GM23338 (cell line): Measurements from ENCODE around the gene TTC1. TPM values are rescaled to one million over a fixed set of nuclear protein-coding genes. Genes with fewer than 3 reads are reported as not detected.

ENCODE experiments used
- ATAC-seq: fragments of 200-7000 bp; cut with Tn5 transposase; 3 replicates; pipeline ENCODE4 v1.9.1; 2020
- DNase-seq: peaks from one replicate; pipeline ENCODE4 v3.0.0-alpha.2; 2015; ENCODE audit warnings: low spot score
- H2AFZ ChIP-seq: fragments of 200-600 bp; sonication (generic); 2 replicates; pipeline ENCODE4 v1.8.0; 2016; ENCODE audit warnings: antibody characterized with exemption, mild to moderate bottlenecking, moderate library complexity
- H3F3A ChIP-seq: fragments of 200-600 bp; sonication (generic); replicated peaks from 2 replicates; pipeline ENCODE4 v1.8.0; 2017; ENCODE audit warnings: antibody characterized with exemption, mixed run types, low read depth
- H3K27ac ChIP-seq: fragments of 200-600 bp; sonication (generic); 2 replicates; pipeline ENCODE4 v1.6.1; 2016; ENCODE audit warnings: low read depth
- H3K27me3 ChIP-seq: fragments of 200-600 bp; sonication (generic); 2 replicates; pipeline ENCODE4 v1.8.0; 2016; ENCODE audit warnings: mild to moderate bottlenecking, mixed run types, moderate library complexity; ENCODE audit not compliant: insufficient read depth
- H3K36me3 ChIP-seq: fragments of 200-600 bp; sonication (generic); 2 replicates; pipeline ENCODE4 v1.8.0; 2016; ENCODE audit warnings: mild to moderate bottlenecking; ENCODE audit not compliant: insufficient read depth
- H3K4me1 ChIP-seq: fragments of 200-600 bp; sonication (generic); 2 replicates; pipeline ENCODE4 v1.8.0; 2016; ENCODE audit warnings: mild to moderate bottlenecking, moderate library complexity; ENCODE audit not compliant: insufficient read depth
- H3K4me2 ChIP-seq: fragments of 200-600 bp; sonication (generic); 2 replicates; pipeline ENCODE4 v1.7.1; 2017; ENCODE audit warnings: mixed run types
- H3K4me3 ChIP-seq: fragments of 200-600 bp; sonication (generic); 2 replicates; pipeline ENCODE4 v1.6.1; 2016; ENCODE audit warnings: mixed run types
- H3K79me2 ChIP-seq: fragments of 200-600 bp; sonication (generic); replicated peaks from 2 replicates; pipeline ENCODE4 v1.8.0; 2017; ENCODE audit warnings: mild to moderate bottlenecking; ENCODE audit not compliant: insufficient read depth
- H3K9me2 ChIP-seq: fragments of 200-600 bp; sonication (generic); 2 replicates; pipeline ENCODE4 v1.8.0; 2017; ENCODE audit not compliant: insufficient read depth
- H4K20me1 ChIP-seq: fragments of 200-600 bp; sonication (generic); replicated peaks from 2 replicates; pipeline ENCODE4 v1.8.0; 2017; ENCODE audit warnings: mild to moderate bottlenecking; ENCODE audit not compliant: insufficient read depth
- H3K27ac Mint-ChIP-seq: 2 replicates; pipeline ENCODE4 v1.8.0; 2020; ENCODE audit warnings: inconsistent platforms, mild to moderate bottlenecking, moderate library complexity, mixed read lengths
- H3K27me3 Mint-ChIP-seq: 3 replicates; pipeline ENCODE4 v1.8.0; 2022; ENCODE audit warnings: low read depth, mild to moderate bottlenecking, moderate library complexity, mixed read lengths, inconsistent platforms; ENCODE audit not compliant: insufficient read depth, poor library complexity
- H3K36me3 Mint-ChIP-seq: 3 replicates; pipeline ENCODE4 v1.8.0; 2021; ENCODE audit warnings: low read depth, mild to moderate bottlenecking, inconsistent platforms, moderate library complexity, mixed read lengths
- H3K4me1 Mint-ChIP-seq: 3 replicates; pipeline ENCODE4 v1.8.0; 2020; ENCODE audit warnings: mild to moderate bottlenecking, inconsistent platforms, mixed read lengths
- H3K4me3 Mint-ChIP-seq: 3 replicates; pipeline ENCODE4 v1.8.0; 2021; ENCODE audit warnings: moderate library complexity, mild to moderate bottlenecking, inconsistent platforms, mixed read lengths
- H3K9me3 Mint-ChIP-seq: 3 replicates; pipeline ENCODE4 v1.8.0; 2020; ENCODE audit warnings: moderate library complexity, mild to moderate bottlenecking, inconsistent platforms, mixed read lengths
- CTCF ChIP-seq, 2 experiments: fragments of 200-600 bp in 1 of 2; sonication (generic) in 1 of 2; conservative IDR thresholded peaks; 2 replicates each; pipeline versions ENCODE4 v1.5.1 to v1.6.1; 2016 to 2017; ENCODE audit warnings: antibody characterized with exemption in 2 of 2, low read depth in 2 of 2, mild to moderate bottlenecking in 2 of 2, moderate library complexity in 1 of 2
- EZH2 ChIP-seq: fragments of 200-600 bp; sonication (generic); IDR thresholded peaks from one replicate; pipeline ENCODE4 v1.8.0; 2017; ENCODE audit warnings: antibody characterized with exemption, mild to moderate bottlenecking, low read depth; ENCODE audit not compliant: unreplicated experiment
- EZH2phosphoT487 ChIP-seq: fragments of 200-600 bp; sonication (generic); IDR thresholded peaks from one replicate; pipeline ENCODE4 v1.8.1; 2018; ENCODE audit warnings: antibody characterized with exemption; ENCODE audit not compliant: unreplicated experiment
- JUNB ChIP-seq: IDR thresholded peaks from one replicate; pipeline ENCODE4 v1.6.1; 2016; ENCODE audit warnings: antibody characterized with exemption; ENCODE audit not compliant: unreplicated experiment
- NANOG ChIP-seq: IDR thresholded peaks from 2 replicates; pipeline ENCODE4 v1.6.1; 2016; ENCODE audit warnings: antibody characterized with exemption, borderline replicate concordance
- STAT1 ChIP-seq: IDR thresholded peaks from one replicate; pipeline ENCODE4 v1.6.1; 2016; ENCODE audit warnings: antibody characterized with exemption; ENCODE audit not compliant: unreplicated experiment
- ZNF114 ChIP-seq: fragments of 250-450 bp; sonication (Bioruptor Pico); IDR thresholded peaks from 2 replicates; pipeline ENCODE4 v1.5.0; 2020; ENCODE audit warnings: mild to moderate bottlenecking, moderate library complexity
- ZNF462 ChIP-seq: fragments of 250-450 bp; sonication (Bioruptor Pico); IDR thresholded peaks from 2 replicates; pipeline ENCODE4 v1.5.0; 2020; ENCODE audit warnings: mild to moderate bottlenecking, moderate library complexity
- polyA plus RNA-seq: library from polyadenylated mRNA; unstranded; fragments of >200 nt; fragmentation: Nextera tagmentation; extraction: Ambion mirVana; gene quantifications from 2 replicates; pipeline ENCODE4 v1.2.1, GENCODE V29; 2016
- total RNA-seq: library from RNA; depleted of rRNA; stranded (reverse); fragments of >200 nt; shearing (Covaris generic); gene quantifications from 2 replicates; pipeline ENCODE4 v1.2.3, GENCODE V29; 2014
- TF ChIP-seq, protein P1 (sequence below): IDR thresholded peaks from 2 replicates; pipeline ENCODE4 v1.6.1; 2016; ENCODE audit warnings: antibody characterized with exemption

The TTC1 gene
- total and polyA plus RNA-seq, 2 experiments from 2014 or later: 48.9 to 131 TPM

DNA sequence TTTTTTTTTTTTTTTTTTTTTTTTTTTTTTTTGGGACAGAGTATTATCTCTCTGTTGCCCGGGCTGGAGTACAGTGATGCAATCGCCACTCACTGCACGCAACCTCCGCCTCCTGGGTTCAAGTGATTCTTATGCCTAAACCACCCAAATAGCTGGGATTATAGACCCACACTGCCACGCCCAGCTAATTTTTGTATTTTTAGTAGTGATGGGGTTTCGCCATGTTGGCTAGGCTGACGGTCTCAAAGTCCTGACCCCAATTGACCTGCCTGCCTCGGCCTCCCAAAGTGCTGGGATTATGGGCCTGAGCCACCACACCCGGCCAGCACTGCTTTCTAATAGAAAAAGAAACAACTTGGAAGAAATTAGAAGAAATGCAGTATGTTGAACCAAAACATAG is 39.2 kb downstream of the TTC1 start:
- no peaks in the 10 kb centered on the region for H3K9me2 ChIP-seq
- H2AFZ ChIP-seq: no peak overlapping the region
- no peaks in the 10 kb centered on the region for H3F3A ChIP-seq
- H3K4me3 Mint-ChIP-seq: no peak overlapping the region
- H3K4me1 ChIP-seq: peaks cover 26% of the 10 kb centered on the region
- H3K79me2 ChIP-seq: no peaks in the 10 kb centered on the region; the same call in none of the 2 replicates
- no peak overlapping the region for H3K27ac ChIP-seq
- H3K4me1 Mint-ChIP-seq: peaks cover 43% of the 10 kb centered on the region
- no peaks in the 10 kb centered on the region; the same call in 1 of the 2 replicates for H4K20me1 ChIP-seq
- peaks cover 16% of the 10 kb centered on the region for H3K36me3 ChIP-seq
- H3K27me3 Mint-ChIP-seq: peaks cover 10% of the 10 kb centered on the region
- no peak overlapping the region for H3K4me3 ChIP-seq
- ATAC-seq (no peak), DNase-seq (no peak)
- no peaks in the 10 kb centered on the region for H3K27me3 ChIP-seq
- no peak overlapping the region for H3K4me2 ChIP-seq
- no peak overlapping the region for H3K27ac Mint-ChIP-seq
- H3K36me3 Mint-ChIP-seq: peaks cover 49% of the 10 kb centered on the region
- no peaks in the 10 kb centered on the region for H3K9me3 Mint-ChIP-seq
- TF ChIP-seq JUNB (no peak), ZNF114 (CRISPR knock-in tag) (no peak), CTCF (conservative IDR thresholded peaks at IDR 0.05; ENCODE audit: low read depth in 2 of 2) (no peak)

GRCh38 chr5:160049099-160049498 is 40.2 kb downstream of the TTC1 start:
- H3K36me3 Mint-ChIP-seq: peaks cover 52% of the 10 kb centered on the region
- Histone ChIP-seq H3K36me3 (peaks cover 22% of the 10 kb centered on the region), H3K27ac (no peak overlapping the region), H4K20me1 (no peaks in the 10 kb centered on the region; the same call in none of the 2 replicates), H3K27me3 (no peaks in the 10 kb centered on the region), H3K4me3 (no peak overlapping the region), H2AFZ (no peak overlapping the region), H3K79me2 (no peaks in the 10 kb centered on the region; the same call in none of the 2 replicates), H3K4me2 (no peak overlapping the region), H3K9me2 (no peaks in the 10 kb centered on the region), H3F3A (no peaks in the 10 kb centered on the region), H3K4me1 (peaks cover 17% of the 10 kb centered on the region)
- H3K27ac Mint-ChIP-seq: no peak overlapping the region
- peaks cover 10% of the 10 kb centered on the region for H3K27me3 Mint-ChIP-seq
- H3K4me3 Mint-ChIP-seq: no peak overlapping the region
- no peak for ATAC-seq
- no peak for DNase-seq
- no peaks in the 10 kb centered on the region for H3K9me3 Mint-ChIP-seq
- peaks cover 34% of the 10 kb centered on the region for H3K4me1 Mint-ChIP-seq
- no peak for TF ChIP-seq ZNF114 (CRISPR knock-in tag)
- TF ChIP-seq, protein P1, sequence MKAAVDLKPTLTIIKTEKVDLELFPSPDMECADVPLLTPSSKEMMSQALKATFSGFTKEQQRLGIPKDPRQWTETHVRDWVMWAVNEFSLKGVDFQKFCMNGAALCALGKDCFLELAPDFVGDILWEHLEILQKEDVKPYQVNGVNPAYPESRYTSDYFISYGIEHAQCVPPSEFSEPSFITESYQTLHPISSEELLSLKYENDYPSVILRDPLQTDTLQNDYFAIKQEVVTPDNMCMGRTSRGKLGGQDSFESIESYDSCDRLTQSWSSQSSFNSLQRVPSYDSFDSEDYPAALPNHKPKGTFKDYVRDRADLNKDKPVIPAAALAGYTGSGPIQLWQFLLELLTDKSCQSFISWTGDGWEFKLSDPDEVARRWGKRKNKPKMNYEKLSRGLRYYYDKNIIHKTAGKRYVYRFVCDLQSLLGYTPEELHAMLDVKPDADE: no peak
- no peak for TF ChIP-seq EZH2
- TF ChIP-seq NANOG: no peak
- TF ChIP-seq JUNB: no peak
- TF ChIP-seq ZNF462 (CRISPR knock-in tag): no peak
- TF ChIP-seq STAT1: no peak
- TF ChIP-seq EZH2phosphoT487: no peak
